Right lobe of liver (tissue), 4 donors: ENCODE data around the gene DIRAS1.

ENCODE experiments used
- POLR2A ChIP-seq: fragments of 450-650 bp; IDR thresholded peaks from one replicate; pipeline ENCODE4 v1.6.1; 2017; ENCODE audit warnings: antibody characterized with exemption, mild to moderate bottlenecking
- TF ChIP-seq, protein P1 (sequence below), 4 donors: fragments of 200-600 bp in 3 of 4; fragments of 450-650 bp in 1 of 4; IDR thresholded peaks; one replicate each; pipeline versions ENCODE4 v1.5.1 to v1.8.0; 2016 to 2022; ENCODE audit warnings: antibody characterized with exemption in 4 of 4, mild to moderate bottlenecking in 2 of 4
- donor health status: DM: no; HTN: no; CAD: no.
- donor health status: DM: no; HTN: no; CAD: no.
- donor health status: DM: no; HTN: yes; CAD: no.

GRCh38 chr19:2711172-2711874, 9.8 kb downstream of the DIRAS1 start:
- TF ChIP-seq, protein P1, sequence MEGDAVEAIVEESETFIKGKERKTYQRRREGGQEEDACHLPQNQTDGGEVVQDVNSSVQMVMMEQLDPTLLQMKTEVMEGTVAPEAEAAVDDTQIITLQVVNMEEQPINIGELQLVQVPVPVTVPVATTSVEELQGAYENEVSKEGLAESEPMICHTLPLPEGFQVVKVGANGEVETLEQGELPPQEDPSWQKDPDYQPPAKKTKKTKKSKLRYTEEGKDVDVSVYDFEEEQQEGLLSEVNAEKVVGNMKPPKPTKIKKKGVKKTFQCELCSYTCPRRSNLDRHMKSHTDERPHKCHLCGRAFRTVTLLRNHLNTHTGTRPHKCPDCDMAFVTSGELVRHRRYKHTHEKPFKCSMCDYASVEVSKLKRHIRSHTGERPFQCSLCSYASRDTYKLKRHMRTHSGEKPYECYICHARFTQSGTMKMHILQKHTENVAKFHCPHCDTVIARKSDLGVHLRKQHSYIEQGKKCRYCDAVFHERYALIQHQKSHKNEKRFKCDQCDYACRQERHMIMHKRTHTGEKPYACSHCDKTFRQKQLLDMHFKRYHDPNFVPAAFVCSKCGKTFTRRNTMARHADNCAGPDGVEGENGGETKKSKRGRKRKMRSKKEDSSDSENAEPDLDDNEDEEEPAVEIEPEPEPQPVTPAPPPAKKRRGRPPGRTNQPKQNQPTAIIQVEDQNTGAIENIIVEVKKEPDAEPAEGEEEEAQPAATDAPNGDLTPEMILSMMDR (IDR thresholded peaks at IDR 0.05), result no peak
- TF ChIP-seq POLR2A, result no peak
